Ovary (tissue), 3 donors: ENCODE results near the gene RGS6.

Source experiments
- EP300 ChIP-seq: sonication (generic); formaldehyde crosslinking; IDR thresholded peaks from one replicate; pipeline ENCODE4 v1.6.1; 2017; ENCODE audit warnings: antibody characterized with exemption
- POLR2A ChIP-seq: fragments of 450-650 bp; IDR thresholded peaks from one replicate; pipeline ENCODE4 v1.6.1; 2017; ENCODE audit warnings: antibody characterized with exemption, mild to moderate bottlenecking, moderate library complexity
- TF ChIP-seq, protein P1 (sequence below), 3 donors: fragments of 450-650 bp in 2 of 3; fragments of 200-600 bp in 1 of 3; IDR thresholded peaks; one replicate each; pipeline versions ENCODE4 v1.5.1 to v1.8.0; 2016 to 2022; ENCODE audit warnings: antibody characterized with exemption in 3 of 3, mild to moderate bottlenecking in 1 of 3
- donor health status: DM: no; HTN: no; CAD: no.

- TF ChIP-seq, protein P1, sequence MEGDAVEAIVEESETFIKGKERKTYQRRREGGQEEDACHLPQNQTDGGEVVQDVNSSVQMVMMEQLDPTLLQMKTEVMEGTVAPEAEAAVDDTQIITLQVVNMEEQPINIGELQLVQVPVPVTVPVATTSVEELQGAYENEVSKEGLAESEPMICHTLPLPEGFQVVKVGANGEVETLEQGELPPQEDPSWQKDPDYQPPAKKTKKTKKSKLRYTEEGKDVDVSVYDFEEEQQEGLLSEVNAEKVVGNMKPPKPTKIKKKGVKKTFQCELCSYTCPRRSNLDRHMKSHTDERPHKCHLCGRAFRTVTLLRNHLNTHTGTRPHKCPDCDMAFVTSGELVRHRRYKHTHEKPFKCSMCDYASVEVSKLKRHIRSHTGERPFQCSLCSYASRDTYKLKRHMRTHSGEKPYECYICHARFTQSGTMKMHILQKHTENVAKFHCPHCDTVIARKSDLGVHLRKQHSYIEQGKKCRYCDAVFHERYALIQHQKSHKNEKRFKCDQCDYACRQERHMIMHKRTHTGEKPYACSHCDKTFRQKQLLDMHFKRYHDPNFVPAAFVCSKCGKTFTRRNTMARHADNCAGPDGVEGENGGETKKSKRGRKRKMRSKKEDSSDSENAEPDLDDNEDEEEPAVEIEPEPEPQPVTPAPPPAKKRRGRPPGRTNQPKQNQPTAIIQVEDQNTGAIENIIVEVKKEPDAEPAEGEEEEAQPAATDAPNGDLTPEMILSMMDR (IDR thresholded peaks at IDR 0.05): no peak
- no peak for TF ChIP-seq EP300
- TF ChIP-seq POLR2A: no peak
Measured at GRCh38 chr14:72341686-72342085, 409.5 kb downstream of the RGS6 start.
